Stimulated activated CD8-positive, alpha-beta memory T cell treated with anti-CD3 and anti-CD28 coated beads, Interleukin-12 subunit alpha, Interleukin-12 subunit beta, amount 100 ng/mL, for 24 hours (primary cell): ENCODE measurements around the gene TLE3.

Experiments used
- DNase-seq: peaks from one replicate; pipeline ENCODE4 v3.0.0-alpha.2; 2020; ENCODE audit errors: extremely low read depth

The TLE3 gene

GRCh38 chr15:70006259-70007147, 91.2 kb downstream of the TLE3 start:
- DNase-seq, result no peak

GRCh38 chr15:70004826-70005225, 92.9 kb downstream of the TLE3 start:
- DNase-seq, result no peak

- no peak for DNase-seq
These were observed 94.8 kb downstream of the TLE3 start for GRCh38 chr15:70002897-70003296.

GRCh38 chr15:70001859-70002258, 95.9 kb downstream of the TLE3 start:
- DNase-seq, result no peak

GRCh38 chr15:69999392-70000085, 98.2 kb downstream of the TLE3 start:
- DNase-seq, result no peak

GRCh38 chr15:69998541-69999391, 99.0 kb downstream of the TLE3 start:
- DNase-seq, result no peak

GRCh38 chr15:69997813-69998212, 99.9 kb downstream of the TLE3 start:
- no peak for DNase-seq
